ENCODE results near the gene FRMPD4. TPM values are rescaled to one million over a fixed set of nuclear protein-coding genes. Genes with fewer than 3 reads are reported as not detected.

The FRMPD4 gene
- total and polyA plus RNA-seq, 2 of the 13 experiments (the other 11 are each of a cell fraction or from before 2014, with no cell fraction given): not detected

DNA sequence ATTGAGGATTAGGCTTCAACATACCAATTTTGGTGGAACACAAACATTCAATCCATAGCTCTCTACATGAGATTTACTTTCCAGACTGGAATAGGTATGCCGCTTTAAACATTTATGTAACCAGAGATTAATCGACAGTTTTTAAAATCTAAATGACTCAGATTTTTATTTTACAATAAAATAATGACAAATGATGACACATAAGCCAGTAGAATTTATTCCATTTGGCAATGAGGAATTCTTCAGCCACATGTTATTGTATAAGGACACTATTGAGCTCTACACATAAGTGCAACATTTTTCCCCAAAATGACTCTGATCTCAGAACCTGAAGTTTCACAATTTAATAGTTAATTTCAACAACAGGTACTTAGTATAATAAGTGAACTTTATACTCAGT, 425.9 kb downstream of the FRMPD4 start:
- H3K4me1 ChIP-seq (ENCODE audit: insufficient read depth, low read length): no peaks in the 10 kb centered on the region
- CTCF ChIA-PET (ENCODE audit: low intra/inter-chr PET ratio, low total read pairs): no interaction called here
- intact Hi-C loops (cut with micrococcal nuclease; ENCODE audit: unreplicated experiment) (no loop called here), in situ Hi-C loops (cut with HindIII; ENCODE audit: extremely low pct_ligation_motif_present, low pct_unique_long_range_greater_than_20kb) (no loop called here)
- 50% methylated on average over 2 of the region's 2 CpGs for WGBS (ENCODE audit: low lambda C conversion rate)
- no TSS peak for BruUV-seq (replicated peaks)
- no peak overlapping the region for H3K9ac ChIP-seq (ENCODE audit: insufficient read depth, low read depth, low read length)
- no peak overlapping the region for H3K27ac ChIP-seq (ENCODE audit: extremely low read length, insufficient read depth, low read length)
- FAIRE-seq (no peak), DNase-seq (ENCODE audit: low spot score) (no peak), ATAC-seq (no peak)
- no peak overlapping the region for H3K4me3 ChIP-seq (replicated peaks in 1 of 3; ENCODE audit: insufficient read depth in 1 of 3, low read depth in 2 of 3, low read length in 3 of 3)
- H3K36me3 ChIP-seq (replicated peaks in 1 of 2; ENCODE audit: control insufficient read depth in 1 of 2, insufficient read depth in 2 of 2, low read length in 2 of 2): no peaks in the 10 kb centered on the region
- no peak overlapping the region for H3K4me2 ChIP-seq (ENCODE audit: low read depth, low read length)
- H3K27me3 ChIP-seq (ENCODE audit: control insufficient read depth in 1 of 2, insufficient read depth in 2 of 2, low read length in 2 of 2): no peaks in the 10 kb centered on the region
- H3K9me3 ChIP-seq (ENCODE audit: low read length): no peaks in the 10 kb centered on the region
- POLR2A ChIA-PET: no interaction called here
- no peaks in the 10 kb centered on the region for H3K79me2 ChIP-seq (ENCODE audit: insufficient read depth, low read length)
- H2AFZ ChIP-seq (ENCODE audit: low read length): no peak overlapping the region
- no peaks in the 10 kb centered on the region for H4K20me1 ChIP-seq (ENCODE audit: insufficient read depth, low read length)
- TF ChIP-seq, protein P1, sequence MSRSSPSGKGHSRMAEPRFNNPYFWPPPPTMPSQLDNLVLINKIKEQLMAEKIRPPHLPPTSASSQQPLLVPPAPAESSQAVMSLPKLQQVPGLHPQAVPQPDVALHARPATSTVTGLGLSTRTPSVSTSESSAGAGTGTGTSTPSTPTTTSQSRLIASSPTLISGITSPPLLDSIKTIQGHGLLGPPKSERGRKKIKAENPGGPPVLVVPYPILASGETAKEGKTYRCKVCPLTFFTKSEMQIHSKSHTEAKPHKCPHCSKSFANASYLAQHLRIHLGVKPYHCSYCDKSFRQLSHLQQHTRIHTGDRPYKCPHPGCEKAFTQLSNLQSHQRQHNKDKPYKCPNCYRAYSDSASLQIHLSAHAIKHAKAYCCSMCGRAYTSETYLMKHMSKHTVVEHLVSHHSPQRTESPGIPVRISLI (CRISPR knock-in tag; IDR thresholded peaks at IDR 0.05; ENCODE audit: borderline replicate concordance): no peak

DNA sequence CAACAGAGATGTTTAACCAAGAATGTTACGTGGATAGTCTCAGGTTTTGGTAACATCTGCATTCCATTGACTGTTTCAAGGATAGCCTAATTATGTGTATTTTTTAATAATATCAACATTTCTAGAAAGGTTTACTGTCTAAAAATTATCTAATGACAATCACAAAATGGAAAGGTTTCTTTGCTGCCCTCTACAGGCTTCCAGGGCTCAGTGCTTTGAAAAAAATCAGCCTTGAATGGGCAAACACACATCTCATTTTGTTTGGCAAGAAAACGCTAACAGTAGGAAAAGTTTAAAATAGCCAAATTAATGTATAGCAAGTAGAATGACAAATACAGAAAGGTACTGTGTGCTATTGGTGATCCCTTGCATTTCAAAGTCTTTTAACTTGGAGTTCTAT, 429.6 kb downstream of the FRMPD4 start:
- Histone ChIP-seq H3K4me3 (replicated peaks in 1 of 3; ENCODE audit: insufficient read depth in 1 of 3, low read depth in 2 of 3, low read length in 3 of 3) (no peak overlapping the region), H3K79me2 (ENCODE audit: insufficient read depth, low read length) (no peaks in the 10 kb centered on the region), H3K9me3 (ENCODE audit: low read length) (no peaks in the 10 kb centered on the region), H3K36me3 (replicated peaks in 1 of 2; ENCODE audit: control insufficient read depth in 1 of 2, insufficient read depth in 2 of 2, low read length in 2 of 2) (no peaks in the 10 kb centered on the region), H3K27ac (ENCODE audit: extremely low read length, insufficient read depth, low read length) (no peak overlapping the region), H3K4me2 (ENCODE audit: low read depth, low read length) (no peak overlapping the region), H3K4me1 (ENCODE audit: insufficient read depth, low read length) (no peaks in the 10 kb centered on the region), H4K20me1 (ENCODE audit: insufficient read depth, low read length) (no peaks in the 10 kb centered on the region), H3K27me3 (ENCODE audit: control insufficient read depth in 1 of 2, insufficient read depth in 2 of 2, low read length in 2 of 2) (no peaks in the 10 kb centered on the region), H3K9ac (ENCODE audit: insufficient read depth, low read depth, low read length) (no peak overlapping the region), H2AFZ (ENCODE audit: low read length) (no peak overlapping the region)
- intact Hi-C loops (cut with micrococcal nuclease; ENCODE audit: unreplicated experiment): no loop called here
- FAIRE-seq: no peak
- ATAC-seq: no peak
- ChIA-PET POLR2A (no interaction called here), CTCF (ENCODE audit: low intra/inter-chr PET ratio, low total read pairs) (interaction anchor here (1.2 kb wide), 1 partner anchor 488 kb away, joined by 3 read pairs; no protein-coding TSS in a partner anchor)
- in situ Hi-C loops (cut with HindIII; ENCODE audit: extremely low pct_ligation_motif_present, low pct_unique_long_range_greater_than_20kb): no loop called here
- TF ChIP-seq ZNF776 (CRISPR knock-in tag; IDR thresholded peaks at IDR 0.05) (no peak), SPEN (CRISPR knock-in tag; IDR thresholded peaks at IDR 0.05; ENCODE audit: low read depth) (no peak), HOXA3 (CRISPR knock-in tag; IDR thresholded peaks at IDR 0.05) (no peak), ZNF761 (CRISPR knock-in tag; conservative IDR thresholded peaks at IDR 0.05) (no peak), RFXANK (CRISPR knock-in tag; IDR thresholded peaks at IDR 0.05) (no peak), TAF1 (CRISPR knock-in tag; IDR thresholded peaks at IDR 0.05) (no peak), NFE2L2 (IDR thresholded peaks at IDR 0.05; ENCODE audit: low read length) (no peak), PTBP1 (IDR thresholded peaks at IDR 0.05; ENCODE audit: low read depth, low read length, poor library complexity, severe bottlenecking) (no peak), ZBTB14 (CRISPR knock-in tag; IDR thresholded peaks at IDR 0.05) (no peak)
- TF ChIP-seq, protein P2, sequence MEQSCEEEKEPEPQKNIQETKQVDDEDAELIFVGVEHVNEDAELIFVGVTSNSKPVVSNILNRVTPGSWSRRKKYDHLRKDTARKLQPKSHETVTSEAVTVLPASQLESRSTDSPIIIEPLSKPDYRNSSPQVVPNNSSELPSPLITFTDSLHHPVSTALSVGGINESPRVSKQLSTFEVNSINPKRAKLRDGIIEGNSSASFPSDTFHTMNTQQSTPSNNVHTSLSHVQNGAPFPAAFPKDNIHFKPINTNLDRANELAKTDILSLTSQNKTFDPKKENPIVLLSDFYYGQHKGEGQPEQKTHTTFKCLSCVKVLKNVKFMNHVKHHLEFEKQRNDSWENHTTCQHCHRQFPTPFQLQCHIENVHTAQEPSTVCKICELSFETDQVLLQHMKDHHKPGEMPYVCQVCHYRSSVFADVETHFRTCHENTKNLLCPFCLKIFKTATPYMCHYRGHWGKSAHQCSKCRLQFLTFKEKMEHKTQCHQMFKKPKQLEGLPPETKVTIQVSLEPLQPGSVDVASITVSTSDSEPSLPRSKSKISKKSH (CRISPR knock-in tag; IDR thresholded peaks at IDR 0.05; ENCODE audit: borderline replicate concordance): no peak
- TF ChIP-seq, protein P3, sequence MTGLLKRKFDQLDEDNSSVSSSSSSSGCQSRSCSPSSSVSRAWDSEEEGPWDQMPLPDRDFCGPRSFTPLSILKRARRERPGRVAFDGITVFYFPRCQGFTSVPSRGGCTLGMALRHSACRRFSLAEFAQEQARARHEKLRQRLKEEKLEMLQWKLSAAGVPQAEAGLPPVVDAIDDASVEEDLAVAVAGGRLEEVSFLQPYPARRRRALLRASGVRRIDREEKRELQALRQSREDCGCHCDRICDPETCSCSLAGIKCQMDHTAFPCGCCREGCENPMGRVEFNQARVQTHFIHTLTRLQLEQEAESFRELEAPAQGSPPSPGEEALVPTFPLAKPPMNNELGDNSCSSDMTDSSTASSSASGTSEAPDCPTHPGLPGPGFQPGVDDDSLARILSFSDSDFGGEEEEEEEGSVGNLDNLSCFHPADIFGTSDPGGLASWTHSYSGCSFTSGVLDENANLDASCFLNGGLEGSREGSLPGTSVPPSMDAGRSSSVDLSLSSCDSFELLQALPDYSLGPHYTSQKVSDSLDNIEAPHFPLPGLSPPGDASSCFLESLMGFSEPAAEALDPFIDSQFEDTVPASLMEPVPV (CRISPR knock-in tag; IDR thresholded peaks at IDR 0.05): no peak
- 0% methylated on average over 2 of the region's 2 CpGs for WGBS (ENCODE audit: low lambda C conversion rate)
- BruUV-seq (replicated peaks): no TSS peak
- no peak for DNase-seq (ENCODE audit: low spot score)

All from HepG2 (cell line).